ENCODE results near the gene AURKAIP1.

- TF ChIP-seq ATF3 (IDR thresholded peaks at IDR 0.05) (no peak), CTCF (IDR thresholded peaks at IDR 0.05; ENCODE audit: low read depth, low read length, missing input control) (no peak)
Observed at GRCh38 chr1:1338278-1338677, 36.7 kb downstream of the AURKAIP1 start.

Data from liver (tissue), 3 donors.